Large intestine (tissue), 3 donors: ENCODE results near the gene FAM83B. TPM values are rescaled to one million over a fixed set of nuclear protein-coding genes. Genes with fewer than 3 reads are reported as not detected.

Experiments
- DNase-seq, 2 donors: peaks; one replicate each; pipeline versions ENCODE4 v3.0.0 to v3.0.0-alpha.2; 2013
- H3K27ac ChIP-seq: one replicate; pipeline ENCODE4 v1.5.1; 2013; ENCODE audit warnings: low read length
- H3K27me3 ChIP-seq: 2 replicates; pipeline ENCODE4 v1.6.1; 2013; ENCODE audit warnings: low read length; ENCODE audit not compliant: control insufficient read depth, insufficient read depth
- H3K36me3 ChIP-seq: 2 replicates; pipeline ENCODE4 v1.6.1; 2013; ENCODE audit warnings: low read length; ENCODE audit not compliant: control insufficient read depth, insufficient read depth
- H3K4me1 ChIP-seq: one replicate; pipeline ENCODE4 v1.6.1; 2013; ENCODE audit warnings: low read length; ENCODE audit not compliant: control insufficient read depth, insufficient read depth
- H3K4me3 ChIP-seq: one replicate; pipeline ENCODE4 v1.5.1; 2013; ENCODE audit warnings: low read length
- H3K9me3 ChIP-seq: one replicate; pipeline ENCODE4 v1.6.1; 2013; ENCODE audit warnings: mild to moderate bottlenecking, low read depth, low read length, moderate library complexity; ENCODE audit not compliant: control insufficient read depth
- WGBS: methylation state at CpG from one replicate; pipeline ENCODE4 v1.1.5; 2013; ENCODE audit warnings: low lambda C conversion rate; ENCODE audit not compliant: insufficient coverage; 5-methylcytosine and 5-hydroxymethylcytosine counted together
- polyA plus RNA-seq: library from polyadenylated mRNA; unstranded; fragments of 120-200 nt; gene quantifications from one replicate; pipeline ENCODE4 v1.2.1, GENCODE V29; 2013

The FAM83B gene
- polyA plus RNA-seq, 1 donor, result 13.0 TPM

DNA sequence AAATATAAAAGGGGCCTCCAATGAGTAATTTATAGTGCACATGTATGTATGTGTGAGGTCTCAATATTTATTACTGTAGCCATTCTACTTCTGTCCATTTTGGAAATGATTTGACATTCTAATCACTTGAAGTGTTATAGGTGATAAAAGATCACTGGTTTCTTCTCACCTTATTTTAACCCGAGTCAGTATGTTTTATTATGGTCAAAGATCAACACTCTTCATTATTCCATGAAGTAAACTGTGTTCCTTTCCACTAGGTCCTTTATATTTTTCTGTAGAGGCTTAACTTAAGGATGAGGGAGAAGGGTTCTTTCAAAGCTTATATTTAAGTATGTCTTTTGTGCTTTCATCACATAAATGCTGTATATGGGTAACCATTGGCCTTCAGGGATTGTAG is 47.2 kb downstream of the FAM83B start:
- Histone ChIP-seq H3K9me3 (no peaks in the 10 kb centered on the region), H3K36me3 (no peaks in the 10 kb centered on the region), H3K4me1 (peaks cover 3% of the 10 kb centered on the region), H3K27me3 (no peaks in the 10 kb centered on the region), H3K4me3 (no peak overlapping the region), H3K27ac (no peak overlapping the region)
- no CpG with 5 or more reads among the region's 1 CpG for WGBS
- DNase-seq, result peak in 1 of 2 donors; percentile 31

DNA sequence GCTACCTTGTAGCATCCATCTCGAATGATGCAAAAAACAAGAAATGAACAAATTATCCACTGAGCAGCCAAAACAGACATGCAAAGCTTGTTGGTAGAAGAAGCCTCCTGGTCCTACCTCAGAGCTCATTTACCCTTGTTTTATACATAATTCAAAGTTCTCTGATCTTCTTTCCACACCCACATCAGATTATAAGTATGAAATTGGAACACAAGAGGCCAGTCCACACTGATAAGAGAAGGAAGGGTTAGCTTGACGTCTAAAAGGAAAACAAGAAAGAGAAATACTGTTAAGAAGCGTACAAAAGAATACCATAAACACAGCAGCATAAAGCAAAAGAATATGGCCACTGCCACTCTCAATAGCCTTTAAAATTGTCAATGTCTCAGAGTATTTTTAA is 49.7 kb downstream of the FAM83B start:
- Histone ChIP-seq H3K27ac (no peak overlapping the region), H3K9me3 (no peaks in the 10 kb centered on the region), H3K27me3 (no peaks in the 10 kb centered on the region), H3K36me3 (no peaks in the 10 kb centered on the region), H3K4me1 (peaks cover 3% of the 10 kb centered on the region), H3K4me3 (no peak overlapping the region)
- DNase-seq, result no peak
- 57% methylated on average over 2 of the region's 3 CpGs for WGBS

DNA sequence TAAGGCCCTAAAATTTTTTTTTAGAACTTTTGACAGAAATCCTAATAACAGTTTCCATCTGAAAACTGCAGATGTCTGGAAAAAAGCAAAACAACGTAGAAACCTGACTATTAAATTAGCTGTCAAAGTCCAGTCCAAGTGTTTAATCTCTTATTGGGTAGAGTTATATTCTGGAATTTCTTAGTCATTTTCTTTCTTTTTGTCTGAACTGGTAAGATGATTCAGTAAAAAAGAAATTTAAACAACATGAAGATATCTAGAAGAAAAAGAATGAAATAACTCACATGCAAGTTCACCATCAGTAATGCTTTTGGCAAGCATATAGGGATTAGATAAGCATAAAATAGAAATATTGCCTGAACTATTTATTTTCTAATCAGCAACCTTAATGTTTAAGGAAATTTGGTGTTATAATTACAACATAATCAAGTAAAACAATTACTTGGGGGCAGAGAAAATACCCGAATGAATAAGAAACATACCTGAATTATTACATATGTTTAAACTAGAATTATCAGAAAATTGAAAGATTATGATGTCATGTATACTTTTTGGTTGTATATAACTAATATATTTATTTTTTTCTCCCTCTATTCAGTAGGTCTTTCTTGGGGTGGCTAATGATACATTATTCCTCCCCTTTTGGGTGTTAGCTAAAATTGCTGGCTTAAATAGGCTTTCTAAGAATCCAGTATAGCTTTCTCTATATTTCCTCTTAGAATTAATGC is 51.1 kb downstream of the FAM83B start:
- peaks cover 3% of the 10 kb centered on the region for H3K4me1 ChIP-seq
- WGBS, result 56% methylated on average over 2 of the region's 2 CpGs
- no peak overlapping the region for H3K4me3 ChIP-seq
- no peak for DNase-seq
- H3K9me3 ChIP-seq, result no peaks in the 10 kb centered on the region
- no peaks in the 10 kb centered on the region for H3K27me3 ChIP-seq
- no peaks in the 10 kb centered on the region for H3K36me3 ChIP-seq
- H3K27ac ChIP-seq, result no peak overlapping the region

DNA sequence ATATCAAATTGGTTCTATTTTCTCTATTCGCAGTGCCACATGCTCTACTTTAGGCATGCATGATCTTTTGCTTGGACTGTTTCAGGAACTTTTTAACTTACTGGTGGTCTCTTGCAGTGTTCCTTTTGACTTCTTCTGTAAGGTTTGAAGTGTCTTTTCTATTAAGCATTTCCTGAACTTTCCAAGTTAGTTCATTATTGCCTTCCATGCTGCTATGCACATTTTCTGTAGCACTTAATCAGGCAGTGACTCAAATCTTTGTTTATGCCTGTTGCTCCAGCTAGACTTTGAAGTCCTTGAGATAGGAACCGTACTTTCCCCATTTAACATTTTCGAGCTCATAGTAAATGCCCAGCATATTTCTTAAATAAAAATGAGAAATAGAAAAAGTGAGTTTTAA is 52.2 kb downstream of the FAM83B start:
- DNase-seq, result no peak
- Histone ChIP-seq H3K27ac (no peak overlapping the region), H3K4me3 (no peak overlapping the region), H3K27me3 (no peaks in the 10 kb centered on the region), H3K9me3 (no peaks in the 10 kb centered on the region), H3K36me3 (no peaks in the 10 kb centered on the region), H3K4me1 (peaks cover 3% of the 10 kb centered on the region)
- 92% methylated on average over 2 of the region's 3 CpGs for WGBS

DNA sequence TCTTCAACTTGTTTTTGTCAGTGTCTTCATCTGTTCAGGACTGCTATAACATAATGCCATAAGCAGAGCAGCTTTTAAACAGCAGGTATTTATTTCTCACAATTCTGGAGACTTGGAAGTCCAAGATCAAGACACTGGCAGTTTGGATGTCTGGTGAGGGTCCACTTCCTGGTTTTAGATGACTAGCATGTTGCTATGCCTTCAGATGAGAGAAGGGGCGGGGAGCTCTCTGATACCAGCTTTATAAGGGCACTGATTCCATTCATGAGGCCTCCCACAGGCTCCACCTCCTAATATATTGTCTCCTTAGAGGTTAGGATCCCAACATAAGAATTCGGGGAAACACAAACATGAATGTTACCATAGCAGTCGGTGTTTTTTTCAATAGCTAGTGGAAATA is 52.9 kb downstream of the FAM83B start:
- Histone ChIP-seq H3K4me3 (no peak overlapping the region), H3K36me3 (no peaks in the 10 kb centered on the region), H3K9me3 (no peaks in the 10 kb centered on the region), H3K27me3 (no peaks in the 10 kb centered on the region), H3K4me1 (no peaks in the 10 kb centered on the region), H3K27ac (no peak overlapping the region)
- no CpG with 5 or more reads among the region's 3 CpGs for WGBS
- no peak for DNase-seq

DNA sequence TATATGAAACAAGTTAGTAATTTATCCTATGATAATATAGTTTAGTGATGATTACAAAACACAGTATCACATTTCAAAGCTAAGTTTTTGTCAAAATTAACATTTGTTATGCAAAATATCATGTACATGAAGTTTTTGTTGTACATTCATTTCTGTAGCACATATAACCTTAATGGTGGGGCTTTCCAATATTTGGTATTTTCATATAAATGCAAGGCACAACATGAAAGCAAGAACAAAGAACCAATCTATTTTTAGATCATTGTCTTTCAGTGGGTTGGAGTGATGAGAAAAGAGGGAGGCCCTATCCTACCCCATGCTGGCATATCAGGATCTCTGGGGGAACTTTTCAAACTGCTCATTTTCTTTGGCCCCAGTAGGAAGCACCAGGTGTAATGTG is 53.4 kb downstream of the FAM83B start:
- no peak for DNase-seq
- H3K27me3 ChIP-seq, result no peaks in the 10 kb centered on the region
- H3K9me3 ChIP-seq, result no peaks in the 10 kb centered on the region
- no peaks in the 10 kb centered on the region for H3K36me3 ChIP-seq
- no peak overlapping the region for H3K27ac ChIP-seq
- H3K4me3 ChIP-seq, result no peak overlapping the region
- no peaks in the 10 kb centered on the region for H3K4me1 ChIP-seq

DNA sequence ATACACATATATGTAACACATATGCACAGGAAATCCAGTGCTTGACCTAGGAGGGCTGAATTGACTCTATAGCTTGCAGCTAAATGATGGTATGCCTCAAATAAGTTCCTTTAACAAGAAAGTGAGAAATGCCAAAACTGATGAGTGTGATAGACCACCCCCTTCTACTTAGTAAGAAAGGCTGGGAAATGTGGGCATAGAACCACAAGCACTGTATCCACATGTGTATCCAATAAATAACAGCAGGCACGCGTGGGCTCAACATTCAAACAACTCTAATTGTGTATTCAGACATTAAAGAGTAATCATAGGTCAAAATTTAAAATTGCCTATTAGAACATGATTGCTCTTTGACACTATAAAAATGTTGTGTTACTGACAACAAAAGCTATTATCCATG is 54.1 kb downstream of the FAM83B start:
- H3K4me3 ChIP-seq, result no peak overlapping the region
- no peak overlapping the region for H3K27ac ChIP-seq
- no peak for DNase-seq
- no peaks in the 10 kb centered on the region for H3K36me3 ChIP-seq
- H3K27me3 ChIP-seq, result no peaks in the 10 kb centered on the region
- no CpG with 5 or more reads among the region's 2 CpGs for WGBS
- no peaks in the 10 kb centered on the region for H3K9me3 ChIP-seq
- no peaks in the 10 kb centered on the region for H3K4me1 ChIP-seq

DNA sequence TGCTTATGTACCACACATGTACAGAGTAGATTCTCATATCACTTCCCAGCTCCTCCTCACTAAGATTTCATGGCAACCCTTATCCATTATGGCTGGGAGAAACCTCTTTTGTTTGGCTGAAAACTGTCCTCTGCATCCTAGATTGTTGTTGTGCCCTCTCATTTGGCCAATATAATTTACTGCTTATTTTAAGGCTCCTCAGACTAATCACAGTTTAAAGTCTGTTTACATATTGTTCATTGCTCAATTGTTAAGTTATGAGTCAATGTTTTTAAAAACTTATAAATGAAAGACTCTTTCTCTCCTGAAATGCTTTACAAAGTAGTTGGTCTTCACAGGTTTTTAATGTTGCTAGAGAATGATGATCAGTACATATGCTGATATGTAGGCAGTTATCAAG is 57.3 kb downstream of the FAM83B start:
- Histone ChIP-seq H3K4me3 (no peak overlapping the region), H3K36me3 (no peaks in the 10 kb centered on the region), H3K4me1 (no peaks in the 10 kb centered on the region), H3K9me3 (no peaks in the 10 kb centered on the region), H3K27me3 (no peaks in the 10 kb centered on the region), H3K27ac (no peak overlapping the region)
- DNase-seq, result no peak

DNA sequence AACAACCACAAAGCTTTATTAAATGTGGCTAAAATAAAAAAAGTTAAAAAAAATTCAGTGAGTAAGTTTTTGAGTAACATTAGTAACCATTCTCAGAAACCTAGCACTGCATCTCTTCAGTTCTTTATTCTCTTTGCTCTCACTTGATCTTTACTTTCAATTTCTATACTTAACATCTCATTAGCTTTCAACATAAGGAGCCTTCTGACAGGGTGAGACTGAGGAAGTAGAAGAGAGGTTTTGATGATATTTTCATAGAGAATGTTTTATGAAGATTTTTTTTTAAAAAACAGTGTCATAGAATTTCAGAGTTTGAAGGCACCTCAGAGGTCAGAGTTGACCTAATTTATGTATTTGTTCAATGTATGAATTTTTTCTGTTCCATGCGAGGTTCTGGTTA is 60.8 kb downstream of the FAM83B start:
- Histone ChIP-seq H3K9me3 (no peaks in the 10 kb centered on the region), H3K4me3 (no peak overlapping the region), H3K4me1 (peaks cover 7% of the 10 kb centered on the region), H3K36me3 (no peaks in the 10 kb centered on the region), H3K27ac (no peak overlapping the region), H3K27me3 (no peaks in the 10 kb centered on the region)
- DNase-seq, result no peak
- WGBS, result no CpG with 5 or more reads among the region's 1 CpG

DNA sequence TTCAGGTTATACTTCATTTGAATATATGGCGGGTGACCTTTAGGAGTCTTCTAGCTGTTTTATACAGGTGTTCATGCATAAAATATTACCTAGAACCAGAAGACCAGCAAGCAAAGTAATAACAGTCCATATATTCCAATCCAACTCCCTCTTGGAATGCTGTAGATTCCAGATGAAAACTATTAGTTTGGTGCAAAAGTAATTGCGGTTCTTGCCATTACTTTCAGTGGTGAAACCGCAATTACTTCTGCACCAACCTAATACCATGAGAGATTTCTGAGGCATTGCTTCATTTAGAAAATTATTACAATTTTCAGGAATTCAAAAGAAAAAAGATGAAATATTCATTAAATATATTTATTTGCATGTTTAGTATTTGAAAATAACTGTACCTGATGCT is 62.6 kb downstream of the FAM83B start:
- DNase-seq, result no peak
- H3K4me1 ChIP-seq, result peaks cover 7% of the 10 kb centered on the region
- no peak overlapping the region for H3K27ac ChIP-seq
- H3K4me3 ChIP-seq, result no peak overlapping the region
- WGBS, result 100% methylated on average over 1 of the region's 3 CpGs
- H3K36me3 ChIP-seq, result no peaks in the 10 kb centered on the region
- H3K9me3 ChIP-seq, result no peaks in the 10 kb centered on the region
- no peaks in the 10 kb centered on the region for H3K27me3 ChIP-seq

DNA sequence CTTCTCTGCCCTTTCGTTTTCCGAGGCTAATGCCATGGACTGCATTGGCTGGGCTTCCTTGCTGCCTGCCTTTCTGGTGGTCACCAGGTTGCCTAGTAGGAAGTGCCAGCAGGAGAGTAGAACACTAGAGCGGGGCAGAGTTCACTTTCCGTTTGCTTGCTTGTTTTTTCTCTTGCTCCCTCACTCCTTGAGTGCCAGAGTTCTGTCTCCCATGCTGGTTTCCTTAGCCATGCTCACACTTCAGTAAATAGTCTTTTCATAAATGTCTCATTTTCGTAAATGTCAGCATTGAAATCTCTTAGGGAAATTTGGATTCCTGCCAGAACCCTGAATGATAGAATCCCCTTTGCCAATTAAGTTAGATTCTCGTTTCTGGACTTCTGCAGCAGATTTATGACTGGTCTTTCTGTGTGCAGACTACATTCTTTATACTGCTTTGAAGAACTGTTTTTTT is 63.9 kb downstream of the FAM83B start:
- H3K36me3 ChIP-seq, result no peaks in the 10 kb centered on the region
- no peak overlapping the region for H3K4me3 ChIP-seq
- no peaks in the 10 kb centered on the region for H3K27me3 ChIP-seq
- DNase-seq, result peak; percentile 29 to 70
- no peaks in the 10 kb centered on the region for H3K9me3 ChIP-seq
- WGBS, result 0% methylated on average over 1 of the region's 6 CpGs
- H3K4me1 ChIP-seq, result peaks cover 7% of the 10 kb centered on the region
- H3K27ac ChIP-seq, result peak overlapping the region; percentile 28
